Vein endothelial cell (primary cell): ENCODE data around the gene WNT3. TPM values are rescaled to one million over a fixed set of nuclear protein-coding genes. Genes with fewer than 3 reads are reported as not detected.

ENCODE experiments used
- total RNA-seq: library from RNA; depleted of rRNA; stranded (reverse); fragments of >200 nt; gene quantifications from 2 replicates; pipeline ENCODE4 v1.2.3, GENCODE V29; 2012

WNT3 gene, protein sequence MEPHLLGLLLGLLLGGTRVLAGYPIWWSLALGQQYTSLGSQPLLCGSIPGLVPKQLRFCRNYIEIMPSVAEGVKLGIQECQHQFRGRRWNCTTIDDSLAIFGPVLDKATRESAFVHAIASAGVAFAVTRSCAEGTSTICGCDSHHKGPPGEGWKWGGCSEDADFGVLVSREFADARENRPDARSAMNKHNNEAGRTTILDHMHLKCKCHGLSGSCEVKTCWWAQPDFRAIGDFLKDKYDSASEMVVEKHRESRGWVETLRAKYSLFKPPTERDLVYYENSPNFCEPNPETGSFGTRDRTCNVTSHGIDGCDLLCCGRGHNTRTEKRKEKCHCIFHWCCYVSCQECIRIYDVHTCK
- total RNA-seq: 1.2 and 1.3 TPM in 2 replicates

DNA sequence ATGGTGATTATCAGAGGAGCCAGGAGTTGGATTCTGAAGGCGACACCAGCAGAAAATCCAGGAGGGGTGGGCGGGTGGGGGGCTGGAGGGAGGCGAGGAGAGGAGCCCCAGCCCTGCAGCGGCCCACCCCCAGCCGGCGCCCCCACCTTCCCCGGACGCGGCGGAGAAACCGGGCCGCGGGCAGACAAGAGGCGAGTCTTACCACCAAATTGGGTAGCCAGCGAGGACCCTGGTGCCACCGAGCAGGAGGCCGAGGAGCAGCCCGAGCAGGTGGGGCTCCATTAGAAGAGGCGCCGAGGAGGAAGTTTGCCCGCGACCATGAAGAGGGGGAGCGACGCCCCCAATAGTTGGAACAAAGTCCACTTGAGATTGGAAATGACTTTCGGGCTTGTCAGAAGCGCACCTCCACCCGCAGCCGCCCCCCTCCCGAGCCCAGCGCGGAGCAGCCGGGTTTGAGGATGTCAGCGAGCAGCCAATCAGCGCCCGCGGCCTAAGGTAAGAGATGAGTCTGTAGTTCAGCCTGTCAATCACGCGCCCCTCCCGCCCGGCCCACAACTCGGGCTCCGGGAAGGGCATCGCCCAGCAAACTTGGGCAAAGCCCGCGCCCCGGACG, at the start of gene WNT3:
Gene WNT3 (minus strand): TSS at position 377 of the 613 bp plus-strand sequence. CDS start 95 bp downstream, at position 282.

DNA sequence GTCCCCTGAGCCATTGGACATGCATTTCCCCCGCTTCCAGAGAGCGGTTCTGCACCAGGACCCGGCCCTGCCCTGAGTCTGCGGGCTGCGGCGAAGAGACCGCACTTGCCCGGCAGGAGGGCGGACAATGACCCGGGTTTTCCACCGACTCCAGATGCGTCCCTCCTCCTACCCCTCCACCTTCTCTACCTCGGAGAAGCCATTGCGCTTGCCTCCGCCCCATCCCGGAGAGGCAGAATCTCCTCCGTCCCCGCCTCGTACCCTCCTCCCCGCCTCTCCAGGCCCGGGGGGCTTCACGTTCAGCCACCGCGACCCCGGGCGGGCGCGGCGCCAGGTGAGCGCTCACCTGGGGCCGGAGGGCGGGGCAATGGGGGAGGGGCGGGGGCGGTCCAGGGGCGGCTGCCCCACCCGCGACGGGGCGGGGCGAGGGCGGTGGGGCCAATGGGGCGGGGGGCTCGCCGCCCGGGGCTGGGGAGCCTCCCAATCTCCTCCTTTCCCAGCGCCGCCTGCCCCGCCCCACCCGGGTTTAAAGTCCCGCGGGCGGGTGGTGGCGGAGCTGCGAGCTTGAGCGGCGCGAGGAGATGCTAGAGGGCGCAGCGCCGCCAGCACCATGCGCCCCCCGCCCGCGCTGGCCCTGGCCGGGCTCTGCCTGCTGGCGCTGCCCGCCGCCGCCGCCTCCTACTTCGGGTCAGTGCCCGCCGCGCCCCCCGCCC, 32.7 kb upstream of the WNT3 start, which contains the start of gene WNT9B:
Gene WNT9B (plus strand): TSS at position 555 of the 713 bp plus-strand sequence. CDS start 56 bp downstream, at position 611.

Other genes with a start within 250 kb of the WNT3 start
- gene ARL17A, start 239.0 kb downstream of the WNT3 start, total RNA-seq: 2.6 and 4.4 TPM in 2 replicates
- gene NSF, start 228.0 kb downstream of the WNT3 start, total RNA-seq: 36.3 and 48.3 TPM in 2 replicates
- gene WNT9B, start 32.9 kb upstream of the WNT3 start, total RNA-seq: not detected in 2 replicates
- gene GOSR2, start 104.5 kb upstream of the WNT3 start, total RNA-seq: 56.7 and 57.8 TPM in 2 replicates
- not detected in 2 replicates for gene RPRML, start 160.6 kb upstream of the WNT3 start, total RNA-seq